Stimulated activated CD4-positive, alpha-beta T cell treated with anti-CD3 and anti-CD28 coated beads, Interleukin-12 subunit alpha, Interleukin-12 subunit beta, amount 100 ng/mL, for 48 hours (primary cell): Measurements from ENCODE around the gene THOC1.

Source experiments
- DNase-seq, 3 donors: peaks; one replicate each; pipeline ENCODE4 v3.0.0-alpha.2; 2020; ENCODE audit warnings: low read depth in 2 of 3, low spot score in 1 of 3

The THOC1 gene

DNA sequence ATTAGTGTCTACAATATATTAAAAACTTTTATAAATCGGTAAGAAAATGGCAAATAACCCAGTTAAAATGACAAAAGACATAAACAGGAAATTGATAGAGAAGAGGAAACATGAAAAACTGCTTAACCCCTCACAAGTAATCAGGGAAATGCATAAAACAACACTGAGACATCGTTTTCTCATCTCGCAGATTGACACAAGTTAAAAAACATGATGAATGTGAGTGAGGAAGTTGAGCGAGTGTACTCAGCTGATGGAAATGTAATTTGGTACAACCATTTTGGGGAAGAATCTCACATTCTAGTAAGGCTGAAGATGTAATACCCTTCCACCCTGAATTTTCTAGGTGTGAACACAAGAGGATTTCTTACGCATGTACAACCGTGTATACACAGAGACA, 18.0 kb upstream of the THOC1 start:
- no peak for DNase-seq

DNA sequence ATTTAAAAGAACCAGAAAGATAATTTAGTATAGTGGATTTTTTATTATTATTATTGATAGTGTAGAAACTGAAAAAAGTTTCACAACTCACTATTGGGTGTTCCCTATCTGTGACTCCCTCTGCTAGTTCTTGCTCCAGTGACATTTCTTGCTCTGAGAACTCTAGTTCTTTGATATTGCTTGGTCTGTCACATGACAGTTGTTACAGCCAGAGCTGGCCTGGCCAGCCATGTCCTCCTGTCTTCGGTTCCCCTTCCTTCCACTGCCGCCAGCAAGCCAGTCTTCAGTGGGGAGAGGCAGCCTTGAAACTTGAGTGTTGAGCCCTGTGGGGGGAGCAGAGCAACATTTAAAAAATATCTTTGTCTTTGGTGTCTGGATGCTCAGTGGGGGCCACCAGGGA, 7.6 kb upstream of the THOC1 start:
- DNase-seq: no peak

DNA sequence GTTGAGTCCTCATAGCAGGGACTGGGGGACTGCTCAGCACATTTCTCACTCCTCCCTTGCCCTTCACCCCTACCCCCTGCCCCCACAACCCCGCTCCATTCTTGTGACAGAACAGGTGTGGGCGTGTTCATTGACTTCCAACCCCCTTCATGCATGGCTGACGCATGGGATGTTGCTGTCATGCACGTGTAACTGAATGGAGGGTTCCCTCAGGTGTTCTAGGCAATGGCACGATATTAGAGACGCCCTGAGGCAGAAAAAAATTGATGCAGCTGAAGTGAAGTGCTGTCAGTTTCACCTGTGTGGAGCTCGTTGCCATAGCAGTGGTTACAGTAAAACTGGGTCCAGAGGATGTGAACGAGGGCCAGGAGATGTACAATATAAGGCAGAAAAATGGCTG, 6.5 kb upstream of the THOC1 start:
- DNase-seq: no peak

DNA sequence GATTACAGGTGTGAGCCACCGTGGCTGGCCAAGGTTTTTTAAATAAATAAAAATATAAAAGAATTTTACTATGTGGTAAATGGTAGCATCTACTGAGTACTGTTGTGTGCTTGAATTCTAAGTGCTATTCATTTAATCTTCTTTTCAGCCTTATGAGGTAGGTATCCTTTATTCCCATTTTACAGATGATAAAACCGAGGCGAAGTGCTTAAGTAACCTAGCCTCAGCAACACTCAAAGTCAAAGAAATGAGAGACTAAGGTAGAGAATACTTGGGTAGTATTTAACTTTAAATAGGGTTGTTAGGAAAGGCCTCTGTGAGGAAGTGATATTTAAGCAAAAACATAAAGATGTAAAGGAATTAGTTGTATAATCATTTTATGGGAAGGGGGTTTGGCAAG, 5.7 kb upstream of the THOC1 start:
- DNase-seq: no peak

DNA sequence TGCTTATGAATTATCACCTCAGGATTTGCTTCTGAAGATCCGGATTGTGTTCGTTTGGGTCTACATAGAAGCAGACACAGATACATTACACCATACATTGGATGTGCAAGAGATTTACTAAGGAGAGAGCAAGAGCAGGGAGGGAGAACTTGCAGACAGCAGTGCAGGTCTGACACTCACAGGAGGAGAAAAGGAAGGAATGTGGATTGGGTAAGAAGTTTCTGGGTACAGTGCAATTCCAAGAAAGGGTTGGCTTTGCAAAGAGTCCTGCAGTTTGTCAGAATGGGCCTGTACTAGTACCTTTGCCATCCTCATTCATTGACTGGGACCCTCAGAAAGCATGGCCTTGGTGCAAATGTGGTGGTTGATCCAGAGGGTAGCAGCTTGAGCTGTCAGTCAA, 4.8 kb upstream of the THOC1 start:
- DNase-seq: no peak

DNA sequence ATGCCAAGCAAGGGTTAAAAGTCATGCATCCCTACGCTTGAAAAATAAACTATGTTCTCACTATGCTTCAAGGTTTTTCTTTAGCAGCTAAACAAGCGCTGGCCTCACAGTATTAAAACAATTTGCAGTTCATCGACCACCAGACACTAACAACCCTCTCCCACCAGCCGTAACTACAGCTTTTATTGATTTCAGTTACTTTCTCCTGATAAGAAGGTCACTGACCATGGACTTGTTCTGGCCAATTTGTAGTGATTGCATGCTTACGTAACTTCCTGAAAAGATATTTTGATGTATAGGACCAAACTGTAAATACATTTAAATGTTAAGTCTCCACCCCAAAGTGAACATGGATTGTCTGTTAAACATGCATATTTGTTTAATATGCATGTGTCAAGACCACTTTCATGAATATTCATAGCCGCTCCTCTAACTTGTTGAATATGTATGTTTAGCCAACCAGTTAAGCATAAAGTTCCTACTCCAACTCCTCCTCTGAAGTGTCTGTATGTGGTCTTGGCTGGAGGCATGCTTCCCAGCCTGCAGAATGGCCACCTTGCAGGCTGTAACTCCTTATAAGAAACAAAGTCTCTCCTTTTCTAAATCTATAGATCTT, 1.7 kb upstream of the THOC1 start:
- DNase-seq: no peak

DNA sequence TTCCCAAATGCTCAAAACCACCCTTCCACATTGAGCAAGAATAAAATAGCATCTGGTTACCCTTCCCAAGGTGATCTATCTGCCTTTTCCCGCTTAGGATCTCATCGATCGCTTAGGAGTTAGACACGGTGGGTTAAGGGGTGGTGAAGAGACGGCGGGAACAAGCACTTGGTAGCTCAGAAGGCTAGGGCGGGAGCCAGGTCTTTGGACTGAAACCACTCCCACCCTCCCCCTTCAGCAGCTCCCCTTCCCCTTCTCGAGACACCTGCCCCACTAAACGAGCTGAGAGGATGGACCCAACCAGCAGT, 513 bp downstream of the THOC1 start:
- peak in 1 of 3 donors; percentile 14 for DNase-seq

DNA sequence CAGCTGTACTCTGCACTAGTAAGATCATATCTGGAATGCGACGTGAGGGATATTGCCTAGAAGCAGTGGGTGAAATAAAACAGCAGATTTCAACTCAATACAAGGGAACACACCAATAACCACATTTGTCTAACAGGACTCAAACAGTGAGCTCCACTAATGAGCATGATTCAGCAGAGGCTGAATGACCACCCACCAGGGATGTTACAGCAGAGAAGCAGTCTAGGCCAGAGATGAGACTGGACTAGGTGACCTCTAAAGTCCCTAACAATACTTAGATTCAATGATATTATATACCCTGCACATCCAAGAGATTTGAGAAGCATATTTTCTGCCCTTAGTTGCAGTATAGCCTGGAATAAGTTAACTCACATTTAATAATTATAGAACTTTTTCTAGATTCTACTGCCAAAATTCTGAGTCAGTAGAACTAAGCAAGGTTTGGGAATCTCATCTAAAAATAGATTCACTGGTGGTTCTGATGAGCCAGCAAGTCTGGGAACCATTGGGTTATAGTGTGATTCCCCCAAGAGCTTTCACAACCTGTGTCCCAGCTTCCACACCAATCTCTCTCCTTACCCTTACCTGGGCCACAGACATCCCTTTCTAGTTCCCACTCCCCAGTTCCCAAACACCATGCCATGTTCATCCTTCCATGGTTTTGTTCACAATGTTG, 6.3 kb downstream of the THOC1 start:
- DNase-seq: no peak

DNA sequence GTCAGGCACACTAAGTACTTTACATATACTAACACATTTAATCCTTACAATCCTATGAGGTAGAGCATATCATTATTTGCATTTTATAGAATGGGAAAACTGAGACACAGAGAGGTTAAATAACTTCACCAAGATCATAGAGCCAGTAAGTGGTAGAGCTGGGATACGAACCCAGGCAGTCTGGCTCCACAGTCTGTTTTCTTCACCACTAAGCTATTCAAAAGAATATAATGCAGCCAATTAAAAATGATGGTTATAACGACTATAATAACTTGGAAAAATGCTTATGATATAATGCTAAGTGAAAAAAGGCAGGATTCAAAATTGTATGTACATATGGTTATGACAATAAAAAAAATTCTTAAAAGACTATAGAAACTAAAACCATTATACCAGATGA, 7.3 kb downstream of the THOC1 start:
- no peak for DNase-seq

DNA sequence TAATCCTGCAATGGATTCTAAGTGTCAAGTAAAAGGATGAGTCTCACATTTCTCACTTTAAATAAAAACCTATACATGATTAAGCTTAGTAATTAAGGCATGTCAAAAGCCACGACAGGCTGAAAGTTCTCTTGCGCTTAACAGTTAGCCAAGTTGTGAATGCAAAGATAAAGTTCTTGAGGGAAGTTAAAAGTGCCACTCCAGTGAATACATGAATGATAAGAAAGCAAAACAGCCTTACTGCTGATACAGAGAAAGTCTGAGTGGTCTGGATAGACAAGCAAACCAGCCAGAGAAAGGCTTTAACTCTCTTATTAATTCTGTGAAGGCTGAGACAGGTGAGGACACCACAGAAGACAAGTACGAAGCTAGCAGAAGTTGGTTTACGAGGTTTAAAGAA, 12.7 kb downstream of the THOC1 start:
- no peak for DNase-seq

DNA sequence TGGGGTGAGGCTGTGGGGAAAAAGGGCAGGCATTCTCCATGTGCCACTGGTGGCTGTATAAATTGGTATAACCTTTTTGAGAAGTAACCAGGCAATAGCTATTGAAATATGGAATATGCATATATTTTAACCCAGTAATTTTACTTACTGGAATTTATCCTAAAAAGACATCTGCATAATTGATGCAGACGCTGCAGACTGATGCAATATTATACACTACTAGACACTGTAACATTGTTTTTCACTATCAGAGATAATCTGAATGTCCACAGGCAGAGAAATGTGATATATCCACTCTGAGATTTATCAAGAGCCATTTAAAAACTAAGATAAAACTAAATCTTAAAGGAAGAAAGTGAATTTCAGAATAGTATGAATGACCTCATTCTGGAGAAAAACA, 14.7 kb downstream of the THOC1 start:
- no peak for DNase-seq

DNA sequence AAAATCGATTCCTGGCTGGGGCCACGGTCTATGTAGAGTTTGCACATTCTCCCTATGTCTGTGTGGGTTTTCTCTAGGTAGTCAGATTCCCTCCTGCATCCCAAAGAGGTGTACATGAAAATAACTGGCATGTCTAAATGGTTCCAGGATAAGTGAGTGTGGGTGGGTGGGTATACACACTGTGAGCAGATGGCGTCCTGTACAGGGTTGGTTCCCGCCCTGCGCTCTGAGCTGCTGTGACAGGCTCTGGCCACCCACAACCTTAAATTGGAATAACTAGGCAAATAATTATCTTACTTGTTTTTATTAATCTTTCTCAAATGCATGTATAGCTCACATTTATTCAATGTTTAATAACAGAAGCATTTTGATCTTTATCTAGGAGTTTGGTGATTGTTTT, 16.3 kb downstream of the THOC1 start:
- DNase-seq: no peak

DNA sequence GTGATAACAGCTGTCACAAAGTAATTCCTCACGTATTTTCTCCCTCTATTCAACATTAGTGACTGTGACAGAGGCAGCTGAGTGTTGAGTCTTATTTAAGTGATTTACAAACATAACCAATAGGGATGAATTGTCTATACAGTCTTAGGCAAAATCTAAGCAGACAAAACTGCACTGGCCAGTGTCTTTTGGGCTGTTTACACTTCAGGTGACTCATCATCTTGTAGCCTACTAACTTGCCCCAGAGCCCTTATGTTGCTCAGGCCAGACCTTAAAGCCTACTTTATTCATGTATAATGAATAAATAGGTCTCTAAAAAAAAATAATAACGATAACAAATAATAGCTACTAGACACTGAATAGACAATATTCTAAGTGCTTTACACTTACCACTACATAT, 17.2 kb downstream of the THOC1 start:
- DNase-seq: no peak

DNA sequence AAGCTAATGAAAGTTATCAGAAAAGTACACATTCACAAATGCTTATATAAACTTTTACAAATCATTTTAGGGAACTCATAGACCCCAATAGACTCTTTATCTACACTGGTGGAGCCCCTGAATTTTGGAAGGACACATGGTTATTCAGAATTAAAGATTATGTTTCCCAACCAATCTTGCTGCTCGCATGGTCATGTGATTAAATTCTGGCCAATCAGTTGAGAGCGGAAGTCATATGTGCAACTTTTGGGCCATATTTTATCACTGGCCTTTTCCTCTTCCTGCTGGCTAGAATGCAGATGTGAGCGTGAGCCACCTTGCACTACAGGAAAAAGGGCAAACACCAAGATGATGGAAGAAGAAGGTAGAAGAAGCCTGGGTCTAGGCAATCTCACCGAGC, 19.8 kb downstream of the THOC1 start:
- no peak for DNase-seq

DNA sequence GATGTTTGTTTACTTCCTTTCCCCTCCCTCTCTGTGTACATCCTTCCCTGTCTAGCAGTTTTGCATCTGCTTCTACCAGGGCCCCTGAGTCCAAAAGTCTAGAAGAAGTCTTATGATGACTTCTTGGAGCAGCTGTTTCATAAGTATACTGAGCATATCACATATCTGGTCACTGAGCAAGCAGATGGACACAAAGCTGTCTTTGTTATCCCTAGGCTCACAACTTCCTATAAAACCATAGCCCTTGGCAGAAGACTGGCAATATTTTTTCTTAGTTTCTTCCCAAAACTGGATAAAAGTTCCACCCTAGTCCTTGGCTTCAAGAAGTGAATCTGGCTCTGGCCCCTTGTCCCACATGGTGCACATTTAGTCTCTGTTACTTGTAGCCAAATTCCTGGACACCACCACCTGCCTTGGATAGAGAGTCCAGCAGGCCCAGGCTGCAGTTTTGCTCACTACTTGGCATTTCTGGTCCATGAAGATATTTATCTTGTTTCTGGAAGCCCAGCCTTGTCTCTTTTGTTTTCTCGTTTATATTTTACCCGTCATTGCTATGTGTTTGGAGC, 22.5 kb downstream of the THOC1 start:
- DNase-seq: no peak

DNA sequence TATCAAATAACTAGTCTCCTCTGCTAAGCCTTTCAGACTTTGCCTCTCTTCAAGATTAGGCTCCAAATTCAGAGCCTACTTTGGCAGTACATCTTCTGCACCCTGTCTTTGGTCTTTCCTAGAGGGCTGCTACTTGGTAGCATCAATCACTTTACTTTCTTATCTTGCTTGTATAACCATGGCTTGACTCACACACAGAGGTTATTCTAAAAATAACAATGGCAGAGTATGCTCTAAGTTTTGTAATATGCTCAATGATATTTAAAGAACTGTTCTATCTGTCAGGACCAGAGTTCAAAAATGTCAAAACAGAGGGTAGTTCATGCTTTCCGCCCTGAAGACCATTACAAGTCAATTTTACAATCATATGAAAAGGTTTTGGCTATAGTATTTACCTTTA, 27.7 kb downstream of the THOC1 start:
- DNase-seq: no peak

DNA sequence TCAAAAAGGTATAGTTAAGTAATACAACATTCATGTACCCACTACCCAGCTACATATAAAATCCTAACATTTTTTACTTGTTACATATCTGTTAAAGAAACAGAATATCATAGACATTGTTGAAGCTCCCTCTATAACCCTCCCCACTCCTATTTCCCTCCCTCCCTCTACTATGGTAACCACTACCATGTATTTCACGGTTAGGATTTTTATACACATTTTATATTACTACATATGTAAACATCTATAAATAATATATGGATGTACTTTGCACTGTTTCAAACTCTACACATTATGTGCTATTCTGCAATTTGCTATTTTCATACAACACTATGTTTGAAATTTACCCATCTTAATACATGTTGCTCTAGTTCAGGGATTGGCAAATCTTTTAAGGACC, 36.3 kb downstream of the THOC1 start:
- no peak for DNase-seq

DNA sequence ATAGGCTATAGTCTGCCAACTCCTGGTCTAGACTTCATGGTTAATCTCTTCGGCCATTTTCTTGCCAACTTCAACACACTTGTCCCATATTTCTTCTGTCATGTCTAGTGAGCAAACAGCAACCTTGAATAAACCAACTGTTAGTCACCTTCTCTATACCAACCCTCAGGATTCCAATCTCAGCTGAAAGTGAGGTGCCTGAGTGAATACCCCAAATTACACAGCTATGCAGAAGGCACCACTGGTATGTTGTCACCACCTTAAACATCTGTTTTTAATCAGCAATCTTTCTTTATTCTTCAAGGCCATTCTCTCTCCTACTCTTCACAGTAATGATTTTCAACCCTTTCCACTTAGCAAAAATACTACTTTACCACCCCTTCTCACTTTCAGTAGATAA, 39.3 kb downstream of the THOC1 start:
- DNase-seq: no peak

DNA sequence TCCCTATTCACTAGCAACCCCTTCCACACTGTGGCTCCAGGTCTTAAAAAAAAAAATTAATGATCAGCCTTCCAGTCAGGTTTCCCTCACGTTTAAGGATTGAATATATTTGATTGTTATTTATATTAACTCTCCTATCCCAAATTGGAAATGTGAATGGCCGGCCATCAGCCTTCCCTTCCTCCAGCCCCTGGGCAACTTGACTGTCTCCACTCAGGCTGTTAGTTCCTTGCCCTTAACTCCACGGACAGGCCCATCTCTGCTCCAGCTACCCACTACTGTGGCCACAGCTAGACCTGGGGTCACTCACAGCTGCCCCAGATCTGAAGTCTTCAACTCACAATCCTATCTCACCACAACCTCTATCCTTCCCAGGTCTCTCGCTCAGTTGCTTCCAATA, 39.9 kb downstream of the THOC1 start:
- no peak for DNase-seq

DNA sequence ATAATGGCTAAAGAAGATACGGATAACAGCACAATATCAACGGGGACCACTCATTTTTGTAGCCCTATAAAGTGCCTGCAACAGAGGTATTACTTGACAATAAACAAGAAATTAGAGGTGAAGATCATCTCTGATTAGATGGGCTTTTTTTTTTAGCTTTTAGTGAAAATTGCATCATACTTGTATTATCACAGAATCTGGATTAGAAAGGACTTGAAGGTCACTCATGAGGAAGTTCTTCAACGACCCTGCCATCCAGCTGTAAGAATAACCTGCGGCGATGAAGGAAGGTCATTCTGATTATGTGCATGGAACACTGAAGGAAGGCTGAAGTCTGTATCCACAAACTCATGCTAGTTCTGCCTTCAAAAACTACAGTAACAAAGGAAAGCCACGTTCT, 40.5 kb downstream of the THOC1 start:
- DNase-seq: no peak

DNA sequence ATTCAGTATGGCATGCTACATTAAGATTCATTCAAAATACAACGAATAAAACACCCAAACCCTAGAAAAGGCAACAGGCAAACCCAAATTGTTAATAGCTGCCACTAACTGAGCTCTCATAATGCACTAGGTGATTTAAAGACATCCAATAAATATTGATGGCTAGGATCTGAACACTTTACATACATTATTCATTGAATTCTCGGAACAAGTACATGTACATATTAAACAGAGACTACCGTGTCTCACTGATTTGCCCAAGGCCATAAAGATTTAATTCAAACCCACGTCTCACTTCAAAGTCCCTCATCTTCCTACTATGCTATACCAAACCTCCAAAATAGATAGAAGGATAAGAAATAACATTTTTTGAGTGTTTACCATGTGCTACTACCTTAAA, 42.1 kb downstream of the THOC1 start:
- no peak for DNase-seq

DNA sequence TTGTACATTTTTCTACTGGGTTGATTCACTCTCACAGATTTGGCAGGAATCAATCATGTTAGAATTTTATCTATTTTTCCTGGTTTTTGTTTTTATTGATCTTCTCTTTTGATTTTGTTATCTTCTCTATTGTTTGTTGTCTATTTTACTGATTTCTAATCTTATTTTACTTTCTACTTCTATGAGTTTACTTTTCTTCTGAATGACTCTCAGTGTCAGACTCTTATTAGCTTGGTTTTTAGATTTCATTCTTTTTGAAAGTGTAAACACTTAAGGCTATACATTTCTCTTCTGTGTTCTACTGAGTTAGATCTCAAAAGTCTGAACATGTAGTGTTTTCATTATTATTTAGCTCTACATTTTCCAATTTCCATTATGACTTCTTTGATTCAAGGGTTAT, 47.1 kb downstream of the THOC1 start:
- no peak for DNase-seq
